Esophagus squamous epithelium (tissue), 5 donors: ENCODE measurements around the gene ZNF487. TPM values are rescaled to one million over a fixed set of nuclear protein-coding genes. Genes with fewer than 3 reads are reported as not detected.
A peak's percentile ranks its signal among the peaks of the same experiment; 100 is the strongest.
"Not testable (repeated sequence)": the region's sequence is repeated elsewhere in the genome, so short reads cannot be mapped to it uniquely, and the experiment has no call there.

ENCODE experiments used
- DNase-seq: peaks from one replicate; lab custom pipeline; 2025; lab: John Stamatoyannopoulos, UW
- H3K27ac ChIP-seq, 4 donors: fragments of 200-600 bp; sonication (generic); one replicate each; pipeline ENCODE4 v1.5.1; 2016 to 2019; ENCODE audit warnings: mild to moderate bottlenecking in 1 of 4
- H3K27me3 ChIP-seq, 4 donors: fragments of 200-600 bp; sonication (generic); 1 replicate in 3 of 4; 2 replicates in 1 of 4; pipeline versions ENCODE4 v1.5.1 to v1.6.0; 2017 to 2021; ENCODE audit warnings: antibody characterized with exemption in 1 of 4
- H3K36me3 ChIP-seq, 3 donors: fragments of 200-600 bp; sonication (generic); one replicate each; pipeline ENCODE4 v1.5.1; 2016 to 2019
- H3K4me1 ChIP-seq, 3 donors: fragments of 200-600 bp; sonication (generic); one replicate each; pipeline ENCODE4 v1.5.1; 2017 to 2019
- H3K4me3 ChIP-seq, 4 donors: fragments of 200-600 bp; sonication (generic); 1 replicate in 3 of 4; 2 replicates in 1 of 4; pipeline ENCODE4 v1.5.1; 2016 to 2019; ENCODE audit warnings: mild to moderate bottlenecking in 2 of 4, moderate library complexity in 1 of 4
- H3K9me3 ChIP-seq, 3 donors: fragments of 200-600 bp; sonication (generic); one replicate each; pipeline ENCODE4 v1.5.1; 2016 to 2019
- POLR2A ChIP-seq, 4 donors: fragments of 450-650 bp; IDR thresholded peaks; one replicate each; pipeline ENCODE4 v1.6.1; 2017; ENCODE audit warnings: antibody characterized with exemption in 4 of 4, mild to moderate bottlenecking in 4 of 4, moderate library complexity in 3 of 4
- WGBS, 2 donors: methylation state at CpG; one replicate each; pipeline ENCODE4 v1.1.5; 2018; 5-methylcytosine and 5-hydroxymethylcytosine counted together
- intact Hi-C: fragments of 100-400 bp; cut with DNase I; formaldehyde crosslinking; loops from one replicate; pipeline ENCODE4 v1.15.0; 2022
- total RNA-seq, 4 donors: library from RNA; depleted of rRNA; stranded (reverse); fragments of >200 nt; gene quantifications; one replicate each; pipeline ENCODE4 v1.1.0, GENCODE V29; 2016
- TF ChIP-seq, protein P1 (sequence below), 6 experiments: fragments of 450-650 bp in 4 of 6; fragments of 200-600 bp in 2 of 6; sonication (generic) in 2 of 6; IDR thresholded peaks; one replicate each; pipeline ENCODE4 v1.5.1; 2016 to 2019; ENCODE audit warnings: antibody characterized with exemption in 6 of 6, mild to moderate bottlenecking in 4 of 6, moderate library complexity in 4 of 6
- donor health status: DM: yes; HTN: yes; CAD: no.

ZNF487 gene
- total RNA-seq, 4 donors from 2014 or later, result 1.7 to 4.6 (median 4.2) TPM

DNA sequence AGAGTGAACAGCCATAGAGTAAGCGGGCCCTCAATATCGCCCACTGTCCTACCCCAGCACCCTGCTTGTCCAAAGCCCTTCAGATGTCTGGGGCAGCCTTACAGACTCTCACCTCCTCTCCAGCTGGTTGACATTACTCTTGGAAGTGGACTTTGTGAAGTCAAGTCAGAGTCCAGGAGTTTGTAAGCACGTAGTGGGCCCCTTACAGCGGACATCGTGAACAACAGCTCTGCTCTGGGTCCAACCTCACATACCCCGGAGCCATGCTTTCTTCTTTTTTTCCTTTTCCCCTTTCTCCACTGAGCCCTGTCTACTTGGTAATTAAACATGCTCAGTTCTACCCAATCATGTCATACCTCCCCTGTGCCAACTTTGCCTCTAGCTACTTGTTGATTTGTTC, 45.4 kb upstream of the ZNF487 start:
- TF ChIP-seq, protein P1, sequence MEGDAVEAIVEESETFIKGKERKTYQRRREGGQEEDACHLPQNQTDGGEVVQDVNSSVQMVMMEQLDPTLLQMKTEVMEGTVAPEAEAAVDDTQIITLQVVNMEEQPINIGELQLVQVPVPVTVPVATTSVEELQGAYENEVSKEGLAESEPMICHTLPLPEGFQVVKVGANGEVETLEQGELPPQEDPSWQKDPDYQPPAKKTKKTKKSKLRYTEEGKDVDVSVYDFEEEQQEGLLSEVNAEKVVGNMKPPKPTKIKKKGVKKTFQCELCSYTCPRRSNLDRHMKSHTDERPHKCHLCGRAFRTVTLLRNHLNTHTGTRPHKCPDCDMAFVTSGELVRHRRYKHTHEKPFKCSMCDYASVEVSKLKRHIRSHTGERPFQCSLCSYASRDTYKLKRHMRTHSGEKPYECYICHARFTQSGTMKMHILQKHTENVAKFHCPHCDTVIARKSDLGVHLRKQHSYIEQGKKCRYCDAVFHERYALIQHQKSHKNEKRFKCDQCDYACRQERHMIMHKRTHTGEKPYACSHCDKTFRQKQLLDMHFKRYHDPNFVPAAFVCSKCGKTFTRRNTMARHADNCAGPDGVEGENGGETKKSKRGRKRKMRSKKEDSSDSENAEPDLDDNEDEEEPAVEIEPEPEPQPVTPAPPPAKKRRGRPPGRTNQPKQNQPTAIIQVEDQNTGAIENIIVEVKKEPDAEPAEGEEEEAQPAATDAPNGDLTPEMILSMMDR (IDR thresholded peaks at IDR 0.05), result no peak
- TF ChIP-seq POLR2A (IDR thresholded peaks at IDR 0.05), result no peak
- peaks cover 21 to 87% (median 57%) of the 10 kb centered on the region in 3 donors for H3K36me3 ChIP-seq

DNA sequence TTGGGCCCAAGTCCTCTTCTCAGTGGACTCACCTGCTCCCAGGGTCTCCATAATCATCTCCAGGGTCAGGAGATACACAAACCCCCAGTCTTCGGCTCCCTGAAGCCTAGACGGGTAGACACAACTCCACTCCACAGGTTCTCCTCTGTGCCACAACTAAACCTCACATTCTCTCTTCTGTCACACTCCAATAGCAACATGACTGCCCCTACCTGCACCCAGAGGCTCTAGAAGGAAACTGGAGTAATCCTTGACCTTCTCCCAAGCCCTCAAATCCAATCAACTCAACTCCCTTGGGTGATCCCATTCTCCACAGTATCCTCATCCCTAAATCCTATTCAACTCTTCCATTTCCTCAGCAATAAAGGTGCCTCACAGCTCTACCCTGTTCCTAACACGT, 44.2 kb upstream of the ZNF487 start:
- TF ChIP-seq POLR2A (IDR thresholded peaks at IDR 0.05), result no peak
- TF ChIP-seq, protein P1 (IDR thresholded peaks at IDR 0.05), result no peak
- 65 to 87% methylated on average over 2 to 3 of the region's 3 CpGs for whole genome bisulfite sequencing, 2 donors
- intact Hi-C loops, result no loop called here
- Histone ChIP-seq H3K27ac (no peak overlapping the region), H3K4me1 (peaks cover 14 to 77% (median 24%) of the 10 kb centered on the region in 3 donors), H3K36me3 (peaks cover 15 to 75% (median 44%) of the 10 kb centered on the region in 3 donors), H3K4me3 (no peak overlapping the region), H3K27me3 (no peaks in the 10 kb centered on the region), H3K9me3 (no peaks in the 10 kb centered on the region)
- DNase-seq, result no peak

More for the DNA sequence above, 45.4 kb upstream of the ZNF487 start:
- H3K9me3 ChIP-seq, result no peaks in the 10 kb centered on the region
- H3K4me1 ChIP-seq, result peaks cover 14 to 66% (median 22%) of the 10 kb centered on the region in 3 donors
- H3K27me3 ChIP-seq, result no peaks in the 10 kb centered on the region
- H3K27ac ChIP-seq, result no peak overlapping the region
- WGBS, 2 donors, result 72 to 93% methylated on average over 6 of the region's 6 CpGs
- intact Hi-C loops, result no loop called here
- DNase-seq, result no peak
- H3K4me3 ChIP-seq, result no peak overlapping the region

DNA sequence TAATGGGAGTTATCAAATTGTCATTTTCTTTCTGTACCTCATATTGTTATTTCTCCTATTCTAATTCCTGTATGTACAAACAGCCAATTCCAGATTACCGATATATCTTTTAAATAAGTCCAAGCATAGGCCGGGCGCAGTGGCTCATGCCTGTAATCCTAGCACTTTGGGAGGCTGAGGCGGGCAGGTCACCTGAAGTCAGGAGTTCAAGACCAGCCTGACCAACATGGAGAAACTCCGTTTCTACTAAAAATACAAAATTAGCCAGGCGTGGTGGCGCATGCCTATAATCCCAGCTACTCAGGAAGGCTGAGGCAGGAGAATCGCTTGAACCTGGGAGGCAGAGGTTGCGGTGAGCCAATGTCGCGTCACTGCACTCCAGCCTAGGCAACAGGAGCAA, 43.7 kb upstream of the ZNF487 start:
- 91 to 92% methylated on average over 6 to 11 of the region's 11 CpGs for WGBS, 2 donors
- peaks cover 14 to 81% (median 29%) of the 10 kb centered on the region in 3 donors for H3K4me1 ChIP-seq
- H3K27me3 ChIP-seq, DNase-seq, H3K4me3 ChIP-seq, intact Hi-C loops, H3K27ac ChIP-seq, H3K9me3 ChIP-seq: not testable (repeated sequence)
- peaks cover 15 to 71% (median 40%) of the 10 kb centered on the region in 3 donors for H3K36me3 ChIP-seq

DNA sequence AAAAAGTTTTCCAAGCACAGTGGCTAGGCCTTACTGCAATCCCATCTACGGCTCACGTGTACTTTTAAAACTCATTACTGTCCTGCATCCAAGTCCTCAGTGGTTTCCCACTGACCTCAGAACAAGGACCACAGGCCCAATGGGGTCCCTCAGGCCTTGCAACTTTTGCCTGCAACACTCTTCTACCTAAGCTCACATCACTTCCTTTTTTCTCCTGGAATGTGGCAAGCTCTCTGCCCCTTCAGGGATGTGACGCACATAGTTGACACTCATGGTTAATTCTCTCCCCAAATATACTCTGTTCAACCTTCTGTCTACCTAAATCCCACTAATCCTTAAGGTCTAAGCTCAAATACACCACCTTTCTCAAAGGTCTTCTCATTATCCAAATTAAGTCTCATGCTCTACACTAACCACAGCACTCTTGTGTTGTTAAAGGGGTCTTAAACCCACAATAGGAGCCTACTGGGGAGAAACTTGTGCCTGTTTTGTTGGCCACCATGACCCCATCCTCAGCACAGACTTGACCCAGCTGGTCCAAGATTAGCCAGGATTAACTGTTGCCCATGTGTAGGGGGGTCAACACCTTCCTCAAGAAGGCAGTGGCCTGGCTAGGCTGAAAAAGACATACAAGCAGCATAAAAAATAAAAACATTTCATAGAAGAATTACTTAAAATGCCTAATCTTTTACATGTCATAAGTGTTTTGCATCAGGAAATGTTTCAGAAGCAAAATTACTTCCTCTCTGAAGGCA, 43.1 kb upstream of the ZNF487 start:
- TF ChIP-seq, protein P1 (IDR thresholded peaks at IDR 0.05), result no peak
- TF ChIP-seq POLR2A (IDR thresholded peaks at IDR 0.05), result no peak
- DNase-seq, result no peak
- Histone ChIP-seq H3K4me3 (no peak overlapping the region), H3K27me3 (no peaks in the 10 kb centered on the region), H3K9me3 (no peaks in the 10 kb centered on the region), H3K36me3 (peaks cover 15 to 65% (median 34%) of the 10 kb centered on the region in 3 donors), H3K4me1 (peaks cover 19 to 87% (median 35%) of the 10 kb centered on the region in 3 donors), H3K27ac (peak overlapping the region in 2 of 4 donors; percentile 16 to 98)
- 70 to 74% methylated on average over 3 of the region's 3 CpGs for WGBS, 2 donors
- intact Hi-C loops, result no loop called here

DNA sequence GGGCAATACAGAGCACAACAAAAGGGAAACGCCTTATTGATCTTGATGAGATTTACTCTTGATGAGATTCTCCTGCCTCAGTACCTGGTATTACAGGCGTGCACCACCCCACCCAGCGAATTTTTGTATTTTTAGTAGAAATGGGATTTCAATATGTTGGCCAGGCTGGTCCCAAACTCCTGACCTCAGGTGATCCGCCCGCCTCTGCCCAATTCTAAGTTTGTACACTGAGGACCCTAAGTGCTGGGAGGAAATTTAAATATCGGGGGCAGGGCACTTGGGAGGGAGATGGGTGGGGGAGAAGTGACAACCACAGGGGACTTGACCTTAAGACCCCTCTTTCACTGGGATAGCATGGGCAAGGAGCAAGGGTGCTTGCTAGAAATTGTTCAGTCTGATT, 42.0 kb upstream of the ZNF487 start:
- Histone ChIP-seq H3K4me3 (peak overlapping the region in 2 of 4 donors; percentile 72 to 86), H3K27ac (peak overlapping the region; percentile 97 to 99 (median 98)), H3K9me3 (no peaks in the 10 kb centered on the region), H3K4me1 (peaks cover 19 to 97% (median 46%) of the 10 kb centered on the region in 3 donors), H3K27me3 (no peaks in the 10 kb centered on the region), H3K36me3 (peaks cover 15 to 60% (median 31%) of the 10 kb centered on the region in 3 donors)
- intact Hi-C loops, result no loop called here
- 62 to 81% methylated on average over 4 to 6 of the region's 6 CpGs for WGBS, 2 donors
- no peak for TF ChIP-seq POLR2A (IDR thresholded peaks at IDR 0.05)
- TF ChIP-seq, protein P1 (IDR thresholded peaks at IDR 0.05), result no peak
- DNase-seq, result no peak
